22Rv1 (cell line): ENCODE results near the gene RERE.

Source experiments
- CTCF ChIP-seq: fragments of 450-650 bp; IDR thresholded peaks from 2 replicates; pipeline ENCODE4 v1.5.1; 2017; ENCODE audit warnings: mild to moderate bottlenecking
- ZFX ChIP-seq: fragments of 450-650 bp; IDR thresholded peaks from 2 replicates; pipeline ENCODE4 v1.6.1; 2017; ENCODE audit warnings: antibody characterized with exemption, borderline replicate concordance

- TF ChIP-seq CTCF, result no peak
- no peak for TF ChIP-seq ZFX
These were observed 320.1 kb downstream of the RERE start for GRCh38 chr1:8497210-8497819.
